SH-SY5Y (cell line): ENCODE results near the gene DLL3.

ENCODE experiments used
- GATA2 ChIP-seq: IDR thresholded peaks from 2 replicates; pipeline ENCODE4 v1.6.1; 2011; ENCODE audit warnings: mild to moderate bottlenecking, low read depth, low read length
- GATA3 ChIP-seq: IDR thresholded peaks from 2 replicates; pipeline ENCODE4 v1.6.1; 2011; ENCODE audit warnings: low read depth, mild to moderate bottlenecking, low read length, moderate library complexity

DNA sequence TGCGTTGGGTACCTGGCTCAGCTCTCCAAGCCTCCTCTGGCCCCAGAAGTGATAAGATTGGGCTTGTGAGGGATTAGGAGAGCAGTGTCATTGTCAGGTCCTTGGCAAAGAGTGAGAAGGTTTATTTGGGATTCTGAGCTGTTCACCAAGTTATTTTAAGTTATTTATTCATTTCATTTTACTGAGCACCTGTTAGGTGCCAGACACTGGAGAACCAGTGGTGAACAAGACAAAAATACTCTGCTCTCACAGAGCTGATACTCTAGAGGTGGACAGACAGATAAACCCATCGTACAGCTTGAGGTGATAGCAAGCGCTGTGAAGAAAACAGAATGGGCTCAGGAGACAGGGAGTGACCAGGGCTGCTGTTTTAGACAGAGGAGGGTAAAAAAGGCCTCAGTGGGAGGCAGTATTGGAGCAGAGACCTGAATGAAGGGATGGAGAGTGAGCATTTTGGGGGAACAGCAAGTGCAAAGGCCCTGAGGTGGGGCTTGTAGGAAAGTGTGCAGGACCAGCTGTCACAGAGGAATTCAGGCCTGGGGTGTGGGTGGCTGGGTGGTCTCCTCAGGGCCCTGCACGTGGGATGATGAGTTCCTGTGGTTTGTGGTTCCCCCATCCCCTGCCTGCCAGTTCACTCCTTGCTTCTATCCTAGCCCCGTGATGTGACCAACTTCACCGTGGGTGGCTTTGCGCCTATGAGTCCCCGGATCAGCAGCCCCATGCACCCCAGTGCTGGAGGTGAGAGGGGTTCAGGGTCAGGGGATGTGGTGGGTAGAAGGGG is 26.8 kb upstream of the DLL3 start:
- TF ChIP-seq GATA2 (no peak), GATA3 (no peak)
